Cerebellar nuclear complex (tissue), 1 donor: Measurements from ENCODE around the gene APLP2.
"Not testable (repeated sequence)": the region's sequence is repeated elsewhere in the genome, so short reads cannot be mapped to it uniquely, and the experiment has no call there.

Experiments
- DNase-seq, 2 experiments: peaks; one replicate each; lab custom pipeline; 2025; lab: John Stamatoyannopoulos, UW

APLP2 gene

GRCh38 chr11:130069659-130070108, at the start of gene APLP2:
Gene APLP2, plus strand, starts transcription at chr11:130069894. Its CDS starts 84 bp downstream, at chr11:130069978.
- peak; percentile 84 to 87 for DNase-seq

- no peak for DNase-seq
These were observed 49.4 kb upstream of the APLP2 start for GRCh38 chr11:130020323-130020722.

GRCh38 chr11:130021606-130022005, 48.1 kb upstream of the APLP2 start:
- not testable (repeated sequence) for DNase-seq

GRCh38 chr11:130022799-130023198, 46.9 kb upstream of the APLP2 start:
- DNase-seq: no peak

- no peak for DNase-seq
These were observed 46.5 kb upstream of the APLP2 start for GRCh38 chr11:130023204-130023603.

- no peak for DNase-seq
These were observed 45.3 kb upstream of the APLP2 start for GRCh38 chr11:130024361-130024760.

GRCh38 chr11:130025371-130025770, 44.3 kb upstream of the APLP2 start:
- no peak for DNase-seq

GRCh38 chr11:130029137-130029536, 40.6 kb upstream of the APLP2 start:
- DNase-seq: no peak

GRCh38 chr11:130031056-130031455, 38.6 kb upstream of the APLP2 start:
- DNase-seq: no peak

- DNase-seq: no peak
These were observed 37.7 kb upstream of the APLP2 start for GRCh38 chr11:130031945-130032344.

- no peak for DNase-seq
These were observed 36.8 kb upstream of the APLP2 start for GRCh38 chr11:130032931-130033330.

GRCh38 chr11:130034236-130034635, 35.5 kb upstream of the APLP2 start:
- no peak for DNase-seq

- no peak for DNase-seq
These were observed 32.6 kb upstream of the APLP2 start for GRCh38 chr11:130037058-130037457.

- no peak for DNase-seq
These were observed 31.7 kb upstream of the APLP2 start for GRCh38 chr11:130037881-130038585.

GRCh38 chr11:130040281-130040940, 29.3 kb upstream of the APLP2 start:
- no peak for DNase-seq

GRCh38 chr11:130042093-130042591, 27.6 kb upstream of the APLP2 start:
- DNase-seq: no peak

GRCh38 chr11:130043575-130043974, 26.1 kb upstream of the APLP2 start:
- DNase-seq: no peak

GRCh38 chr11:130047141-130047540, 22.6 kb upstream of the APLP2 start:
- DNase-seq: no peak

GRCh38 chr11:130049328-130049771, 20.3 kb upstream of the APLP2 start:
- no peak for DNase-seq

GRCh38 chr11:130050257-130050656, 19.4 kb upstream of the APLP2 start:
- DNase-seq: no peak

GRCh38 chr11:130051082-130051481, 18.6 kb upstream of the APLP2 start:
- DNase-seq: no peak

GRCh38 chr11:130052567-130052966, 17.1 kb upstream of the APLP2 start:
- DNase-seq: no peak

- no peak for DNase-seq
These were observed 14.7 kb upstream of the APLP2 start for GRCh38 chr11:130054966-130055365.
